ENCODE measurements around the gene FAM47E.
"Not testable (repeated sequence)": the region's sequence is repeated elsewhere in the genome, so short reads cannot be mapped to it uniquely, and the experiment has no call there.

Gene FAM47E

DNA sequence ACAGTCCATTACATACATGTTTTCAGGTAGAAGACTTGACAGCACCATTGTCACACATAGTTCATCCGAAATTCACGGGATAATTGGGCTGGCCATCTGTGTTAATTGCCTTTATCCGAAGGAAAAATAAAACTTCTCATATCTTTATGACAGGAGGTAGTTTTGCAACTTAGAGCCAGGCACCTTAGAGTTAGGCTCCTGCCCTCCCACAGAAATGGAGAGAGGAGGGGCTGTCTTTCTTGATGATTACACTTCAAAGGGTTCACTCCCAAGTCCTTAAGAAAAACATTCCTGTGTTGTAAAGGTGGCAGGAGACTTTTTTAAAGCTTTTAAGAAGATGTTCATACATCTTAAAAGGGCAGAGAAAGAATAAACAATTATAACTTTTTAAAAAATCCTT is 27.4 kb upstream of the FAM47E start:
- in situ Hi-C loops (cut with HindIII; ENCODE audit: low sequenced_read_pairs) = no loop called here

DNA sequence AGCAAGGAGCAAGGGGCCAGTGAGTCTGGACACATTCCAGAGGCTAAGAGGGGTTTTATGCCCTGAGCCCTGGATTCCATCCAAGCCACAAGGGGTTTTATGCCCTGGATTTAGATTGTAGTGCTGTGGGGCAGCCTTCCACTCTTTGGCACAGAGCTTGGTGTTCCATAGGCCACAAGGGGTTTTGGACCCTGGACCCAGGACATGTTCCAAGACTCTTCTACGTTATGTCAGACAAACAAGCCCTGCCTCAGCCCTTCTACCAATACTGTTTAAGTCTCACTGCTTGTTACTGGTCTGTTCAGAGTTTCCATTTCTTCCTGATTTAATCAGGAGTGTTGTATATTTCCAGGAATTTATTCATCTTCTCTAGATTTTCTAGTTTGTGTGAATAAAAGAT is 25.1 kb upstream of the FAM47E start:
- in situ Hi-C loops (cut with HindIII; ENCODE audit: low sequenced_read_pairs) = no loop called here

DNA sequence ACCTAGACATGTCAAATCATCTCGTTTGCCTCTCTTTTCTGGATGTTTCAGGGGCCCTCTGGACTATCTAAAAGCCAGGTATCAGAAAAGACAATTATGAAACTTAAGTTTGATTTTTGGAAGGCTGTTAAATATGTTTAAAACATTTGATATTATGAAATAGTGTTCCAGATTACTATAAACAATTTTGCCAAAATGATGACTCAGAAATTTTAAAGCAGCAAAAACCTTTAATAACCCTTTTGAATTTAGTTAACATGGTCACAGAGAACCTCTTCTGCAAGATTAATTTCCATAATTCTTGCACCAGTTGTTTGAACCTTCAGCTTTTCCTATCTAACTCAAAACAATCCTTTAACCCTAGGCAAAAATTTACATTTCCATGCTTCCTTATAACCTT is 18.8 kb upstream of the FAM47E start:
- in situ Hi-C loops (cut with HindIII; ENCODE audit: low sequenced_read_pairs) = no loop called here

DNA sequence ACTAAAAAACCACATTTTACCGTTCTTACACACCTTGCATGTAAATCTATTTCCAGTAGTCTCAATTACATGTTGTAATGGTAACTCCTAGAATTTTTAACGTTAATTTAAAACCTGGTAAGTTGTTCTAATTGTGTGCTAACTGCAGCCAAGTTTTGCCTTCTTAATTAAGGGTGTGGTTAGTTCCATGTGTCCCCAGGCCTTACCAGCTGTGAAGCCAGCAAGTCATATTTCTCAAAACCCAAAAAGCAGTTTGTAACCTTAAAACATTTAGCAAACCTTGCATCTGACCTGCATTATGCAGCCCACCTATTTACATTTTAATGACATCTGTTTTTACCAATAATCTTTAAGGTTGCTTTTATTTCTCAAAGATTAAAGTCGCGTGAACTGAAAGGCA is 18.4 kb upstream of the FAM47E start:
- in situ Hi-C loops (cut with HindIII; ENCODE audit: low sequenced_read_pairs) = no loop called here

DNA sequence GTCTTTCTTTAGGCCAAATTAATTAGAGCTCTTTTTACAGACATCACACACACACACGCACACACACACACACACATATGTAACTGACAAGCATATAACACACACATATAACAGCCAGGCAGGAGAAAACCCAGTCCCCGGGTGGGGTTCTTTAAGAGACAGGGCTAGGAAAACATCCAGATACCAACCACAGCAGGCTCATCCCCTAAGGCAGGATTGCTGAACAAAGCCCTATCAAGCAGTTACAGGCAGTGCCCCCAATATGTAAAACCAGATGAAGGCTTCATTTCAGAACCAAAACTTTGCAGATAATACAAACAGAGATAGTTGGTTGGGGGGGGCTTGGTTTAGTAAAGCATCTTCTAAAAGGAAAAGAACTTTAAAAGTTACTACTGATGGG is 18.0 kb upstream of the FAM47E start:
- in situ Hi-C loops (cut with HindIII; ENCODE audit: low sequenced_read_pairs) = no loop called here

DNA sequence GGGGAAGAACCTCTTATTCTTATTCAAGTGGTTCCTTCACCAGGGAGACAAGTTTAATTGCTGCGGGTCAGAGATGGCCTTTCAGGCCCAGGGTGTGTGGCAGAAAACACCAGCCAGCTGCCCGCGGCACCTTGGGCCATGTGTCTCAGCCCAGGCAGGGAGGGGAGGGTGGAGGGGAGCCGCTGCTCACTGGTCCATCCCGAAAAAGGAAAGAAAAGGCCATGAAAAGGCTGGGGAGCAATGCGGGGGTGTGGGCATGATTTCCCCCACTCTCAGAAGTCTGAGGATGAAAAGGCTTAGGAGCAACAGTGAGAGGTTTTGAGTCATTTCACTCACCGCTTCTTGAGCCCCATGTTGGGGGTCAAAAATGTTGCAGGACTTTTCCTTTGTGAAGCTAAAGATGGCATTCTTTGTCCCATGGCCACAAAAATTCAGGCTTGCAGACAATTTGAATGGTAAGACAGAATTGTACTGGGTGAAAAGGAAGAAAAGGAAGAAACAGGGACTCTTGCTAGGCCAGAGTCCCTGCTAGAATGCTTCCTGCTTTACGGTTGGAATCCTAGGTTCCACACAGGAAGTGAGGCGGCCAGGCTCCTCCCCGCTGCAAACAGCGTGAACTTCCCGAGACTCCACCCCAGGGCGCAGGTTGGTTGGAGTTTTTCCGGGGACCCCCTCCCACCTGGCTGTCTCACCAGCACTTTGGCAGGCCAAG is 17.4 kb upstream of the FAM47E start:
- in situ Hi-C loops (cut with HindIII; ENCODE audit: low sequenced_read_pairs) = no loop called here

DNA sequence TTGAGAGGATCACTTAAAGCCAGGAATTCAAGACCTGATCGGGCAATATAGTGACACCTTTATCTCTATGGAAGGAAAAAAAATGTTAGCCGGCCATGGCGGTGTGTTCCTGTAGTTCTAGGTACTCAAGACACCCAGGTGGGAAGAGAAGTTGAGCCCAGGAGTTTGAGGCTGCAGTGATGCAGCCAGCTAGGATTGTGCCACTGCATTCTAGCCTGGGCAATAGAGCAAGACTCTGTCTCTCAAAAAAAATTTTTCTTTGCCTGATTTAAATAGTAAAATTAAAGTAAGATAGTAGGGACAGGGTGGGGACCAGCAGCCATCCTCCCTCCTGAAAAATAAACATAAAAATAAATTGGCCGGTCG is 16.9 kb upstream of the FAM47E start:
- in situ Hi-C loops (cut with HindIII; ENCODE audit: low sequenced_read_pairs) = no loop called here

DNA sequence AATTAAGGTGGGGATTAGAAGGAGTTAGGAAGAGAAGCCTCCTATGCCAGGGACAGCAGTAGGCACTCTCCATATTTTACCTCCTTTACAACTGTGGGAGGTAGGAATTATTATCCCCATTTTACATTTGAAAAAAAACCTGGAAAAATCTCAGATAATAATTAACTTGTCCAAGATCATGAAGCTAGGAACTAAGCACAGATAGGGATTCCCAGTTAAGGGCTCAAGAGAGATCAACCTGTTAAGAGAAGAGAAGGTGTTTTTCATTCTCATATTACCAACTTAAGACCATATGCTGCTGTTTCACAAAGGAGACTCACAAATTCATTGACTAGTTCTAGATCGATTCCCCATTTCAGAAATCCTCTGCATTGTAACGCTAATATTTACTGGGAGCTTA is 16.1 kb upstream of the FAM47E start:
- in situ Hi-C loops (cut with HindIII; ENCODE audit: low sequenced_read_pairs) = no loop called here

DNA sequence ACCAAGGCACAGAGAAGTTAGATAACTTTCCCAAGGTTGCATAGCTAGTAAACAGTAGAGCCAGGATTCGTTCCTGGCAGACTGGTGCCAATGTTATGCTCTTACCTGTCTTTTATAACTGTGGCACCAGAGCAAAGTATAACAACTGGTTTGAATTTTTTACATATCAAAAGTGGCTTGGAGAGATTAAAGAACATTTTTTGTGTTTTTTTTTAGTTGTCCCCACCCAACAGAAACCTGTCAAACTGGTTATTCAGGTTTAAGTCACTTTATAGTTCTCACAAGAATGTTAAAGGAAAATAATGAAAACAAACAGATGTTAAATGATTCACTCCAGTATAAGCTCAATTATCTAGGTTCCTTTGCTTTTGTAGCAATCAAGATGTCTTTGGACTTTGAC is 15.6 kb upstream of the FAM47E start:
- in situ Hi-C loops (cut with HindIII; ENCODE audit: low sequenced_read_pairs) = no loop called here

DNA sequence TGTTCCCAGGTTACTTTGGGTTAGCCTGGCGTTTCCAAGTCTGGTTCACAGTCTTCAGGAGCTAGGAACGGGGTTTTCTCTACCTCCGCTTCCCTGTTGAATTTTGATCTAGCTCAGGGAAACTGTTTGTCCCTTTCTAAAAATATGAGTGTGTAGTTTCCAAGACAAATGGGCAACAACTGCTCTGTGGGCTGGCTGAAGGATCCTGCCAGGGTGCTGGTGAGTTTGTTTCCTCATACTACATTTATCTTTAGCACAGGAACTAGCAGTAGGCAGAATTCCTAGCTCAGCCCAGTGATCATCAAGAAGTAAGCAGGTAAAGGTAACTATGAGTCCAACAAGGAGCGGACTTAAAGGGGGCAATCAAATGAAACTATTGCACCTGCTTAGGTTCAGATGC is 13.3 kb upstream of the FAM47E start:
- in situ Hi-C loops (cut with HindIII; ENCODE audit: low sequenced_read_pairs) = no loop called here

DNA sequence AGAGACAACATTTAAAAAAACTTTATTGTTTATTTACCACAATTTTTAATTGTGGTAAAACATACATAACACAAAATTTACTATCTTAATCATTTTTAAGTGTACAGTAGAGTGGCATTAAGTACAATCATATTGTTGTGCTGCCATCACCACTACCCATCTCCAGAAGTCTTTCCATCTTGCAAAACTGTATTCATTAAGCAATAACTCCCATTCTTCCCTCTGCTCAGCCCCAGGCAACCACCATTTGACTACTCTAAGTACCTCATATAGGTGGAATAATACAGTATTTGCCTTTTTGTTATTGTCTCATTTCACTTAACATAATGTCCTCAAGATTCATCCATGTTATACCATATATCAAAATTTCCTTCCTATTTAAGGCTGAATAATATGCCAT is 12.8 kb upstream of the FAM47E start:
- in situ Hi-C loops (cut with HindIII; ENCODE audit: low sequenced_read_pairs) = no loop called here

DNA sequence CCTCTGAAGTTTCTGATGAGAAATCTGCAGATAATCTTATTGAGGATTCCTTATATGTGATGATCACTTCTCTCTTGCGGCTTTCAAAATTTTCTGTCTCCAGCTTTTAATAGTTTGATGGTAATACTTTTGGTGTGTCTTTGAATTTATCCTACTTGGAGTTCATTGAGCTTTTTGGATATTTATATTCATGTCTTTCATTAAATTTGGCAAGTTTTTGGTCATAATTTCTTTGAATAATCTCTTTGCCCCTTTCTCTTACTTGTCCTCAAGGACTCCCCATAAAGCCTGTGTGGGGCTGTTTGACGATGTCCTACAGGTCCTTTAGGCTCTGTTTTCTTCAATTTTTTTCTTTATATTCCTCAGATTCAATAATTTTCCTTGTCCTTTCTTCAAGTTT is 11.3 kb upstream of the FAM47E start:
- in situ Hi-C loops (cut with HindIII; ENCODE audit: low sequenced_read_pairs) = no loop called here

DNA sequence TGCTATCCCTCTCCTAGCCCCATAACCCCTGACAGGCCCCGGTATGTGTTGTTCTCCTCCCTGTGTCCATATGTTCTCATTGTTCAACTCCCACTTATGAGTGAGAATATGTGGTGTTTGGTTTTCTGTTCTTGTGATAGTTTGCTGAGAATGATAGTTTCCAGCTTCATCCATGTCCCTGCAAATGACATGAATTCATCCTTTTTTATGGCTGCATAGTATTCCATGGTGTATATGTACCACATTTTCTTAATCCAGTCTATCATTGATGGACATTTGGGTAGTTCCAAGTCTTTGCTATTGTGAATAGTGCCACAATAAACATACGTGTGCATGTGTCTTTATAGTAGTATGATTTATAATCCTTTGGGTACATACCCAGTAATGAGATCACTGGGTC is 7.6 kb upstream of the FAM47E start:
- in situ Hi-C loops (cut with HindIII; ENCODE audit: low sequenced_read_pairs) = not testable (repeated sequence)

DNA sequence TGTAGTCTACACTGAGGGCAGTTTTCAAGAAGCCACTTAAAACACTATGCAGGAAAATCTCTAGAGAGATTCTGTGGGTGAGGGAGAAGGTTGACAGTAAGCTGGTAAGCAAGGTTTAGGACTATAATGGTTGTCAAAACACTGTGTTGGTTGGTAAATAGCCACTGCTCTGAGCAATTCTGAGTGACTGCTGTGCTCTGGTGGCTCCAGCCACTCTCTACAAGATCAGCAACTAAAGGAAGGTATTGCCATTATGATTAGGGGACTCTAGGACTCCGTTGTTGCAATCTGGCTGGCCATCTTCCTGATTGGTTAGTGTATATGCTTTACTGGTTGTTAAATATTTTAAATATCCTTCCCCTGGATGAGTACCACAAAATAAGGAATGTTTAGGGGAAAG is 5.5 kb upstream of the FAM47E start:
- in situ Hi-C loops (cut with HindIII; ENCODE audit: low sequenced_read_pairs) = no loop called here

DNA sequence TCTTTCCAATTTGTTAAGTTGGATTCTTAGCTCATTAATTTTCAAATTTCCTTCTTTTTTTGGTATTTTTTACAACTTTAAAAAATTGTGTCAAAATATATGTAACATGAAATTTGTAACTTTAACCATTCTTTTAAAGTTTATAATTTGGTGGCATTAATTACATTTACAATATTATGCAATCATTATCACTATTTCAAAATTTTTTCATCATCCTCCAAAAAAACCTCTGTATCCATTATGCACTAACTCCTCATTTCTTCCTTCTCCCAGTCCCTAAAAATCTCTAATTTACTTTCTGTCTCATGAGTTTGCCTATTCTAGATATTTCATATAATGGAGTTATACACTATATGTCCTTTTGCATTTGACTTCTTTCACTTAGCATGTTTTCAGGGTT is 4.7 kb upstream of the FAM47E start:
- in situ Hi-C loops (cut with HindIII; ENCODE audit: low sequenced_read_pairs) = no loop called here

DNA sequence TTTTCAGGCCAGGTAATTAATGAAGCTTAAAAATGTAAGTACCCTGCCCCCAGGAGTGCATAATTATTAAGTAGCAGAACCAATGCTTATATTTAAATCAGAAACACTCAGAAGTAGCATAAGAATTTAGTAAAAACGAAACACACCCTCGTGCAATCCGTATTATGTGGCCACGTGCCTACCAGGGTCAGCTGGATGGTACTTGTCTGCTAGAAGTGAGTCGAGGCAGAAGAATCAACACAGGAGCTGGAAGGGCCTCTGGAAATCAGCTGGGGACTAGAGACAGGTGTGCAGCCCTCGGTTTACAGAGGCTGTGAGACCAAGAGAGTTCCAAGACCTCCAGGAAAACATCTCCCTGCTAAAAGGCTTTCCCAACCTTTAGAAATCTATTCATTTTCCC is 559 bp upstream of the FAM47E start:
- in situ Hi-C loops (cut with HindIII; ENCODE audit: low sequenced_read_pairs) = no loop called here

DNA sequence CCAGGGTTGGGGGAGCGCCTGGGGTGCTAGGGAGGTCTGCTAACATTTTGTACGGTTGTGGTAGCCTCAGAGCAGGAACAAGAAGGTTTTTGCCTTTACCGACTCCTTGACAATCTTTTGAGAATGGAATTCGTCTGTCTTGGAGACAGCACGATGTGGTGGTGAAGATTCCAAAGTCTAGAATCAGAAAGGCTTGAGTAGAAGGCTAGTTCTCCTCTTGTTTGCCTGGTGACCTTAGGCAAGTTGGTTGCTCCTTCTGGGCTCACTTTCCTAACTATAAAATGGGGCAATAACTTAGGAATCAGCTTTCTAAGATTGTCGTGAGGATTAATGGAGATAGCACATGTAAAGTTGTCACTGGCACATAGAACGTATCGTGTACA is 741 bp downstream of the FAM47E start:
- in situ Hi-C loops (cut with HindIII; ENCODE audit: low sequenced_read_pairs) = no loop called here

DNA sequence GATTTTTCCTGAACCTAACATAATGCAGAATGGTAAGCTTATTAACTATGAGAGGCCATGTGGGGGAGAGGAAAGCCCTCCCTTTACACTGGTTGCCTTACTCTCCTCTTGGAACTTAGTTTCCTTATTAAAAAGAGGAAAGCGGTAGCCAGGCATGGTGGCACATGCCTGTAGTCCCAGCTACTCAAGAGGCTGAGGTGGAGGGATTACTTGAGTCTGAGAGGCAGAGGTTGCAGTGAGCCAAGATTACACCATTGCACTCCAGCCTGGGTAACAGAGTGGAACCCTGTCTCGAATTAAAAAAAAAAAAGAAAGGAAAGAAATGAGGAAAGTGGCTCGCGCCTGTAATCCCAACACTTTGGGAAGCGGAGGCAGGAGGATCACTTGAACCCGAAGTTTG is 2.0 kb downstream of the FAM47E start:
- in situ Hi-C loops (cut with HindIII; ENCODE audit: low sequenced_read_pairs) = no loop called here

DNA sequence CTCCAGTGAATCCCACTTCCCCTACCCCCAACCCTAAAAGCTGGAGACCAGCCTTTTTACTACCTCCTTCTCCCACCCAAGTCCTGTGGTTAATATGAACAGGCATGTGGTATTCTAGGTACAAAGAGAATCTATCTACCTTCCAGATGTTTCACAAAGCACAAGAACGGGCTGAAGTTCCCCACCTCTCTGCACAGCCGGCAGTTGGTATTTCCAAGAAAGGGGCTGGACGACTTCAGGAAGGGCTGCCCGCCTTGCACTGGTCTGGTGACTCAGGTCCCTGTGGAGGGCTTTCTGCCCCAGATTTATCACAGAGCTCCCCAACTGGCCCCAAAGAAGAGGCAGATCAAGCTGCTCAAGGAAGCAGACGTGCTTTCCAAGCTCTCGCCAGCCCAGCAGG is 4.5 kb downstream of the FAM47E start:
- in situ Hi-C loops (cut with HindIII; ENCODE audit: low sequenced_read_pairs) = no loop called here

DNA sequence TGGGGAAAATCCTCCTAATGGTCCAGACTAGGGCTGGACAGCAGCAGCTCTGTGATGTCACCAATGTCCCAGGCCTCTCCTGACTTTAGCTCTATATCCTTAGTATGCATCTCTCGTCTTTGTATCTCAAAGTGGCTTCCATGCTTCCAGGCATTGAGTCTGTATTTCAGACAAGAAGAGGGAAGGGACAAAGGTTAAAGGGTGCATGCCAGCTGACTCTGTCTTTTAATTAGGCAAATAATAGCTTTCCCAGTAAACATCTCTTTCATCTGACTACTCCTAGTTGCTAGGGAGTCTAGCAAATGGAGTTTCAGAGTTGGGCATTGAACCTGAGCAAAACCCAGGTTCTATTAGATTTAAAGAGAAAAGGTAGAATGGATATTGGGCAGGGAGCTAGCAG is 5.4 kb downstream of the FAM47E start:
- in situ Hi-C loops (cut with HindIII; ENCODE audit: low sequenced_read_pairs) = no loop called here

DNA sequence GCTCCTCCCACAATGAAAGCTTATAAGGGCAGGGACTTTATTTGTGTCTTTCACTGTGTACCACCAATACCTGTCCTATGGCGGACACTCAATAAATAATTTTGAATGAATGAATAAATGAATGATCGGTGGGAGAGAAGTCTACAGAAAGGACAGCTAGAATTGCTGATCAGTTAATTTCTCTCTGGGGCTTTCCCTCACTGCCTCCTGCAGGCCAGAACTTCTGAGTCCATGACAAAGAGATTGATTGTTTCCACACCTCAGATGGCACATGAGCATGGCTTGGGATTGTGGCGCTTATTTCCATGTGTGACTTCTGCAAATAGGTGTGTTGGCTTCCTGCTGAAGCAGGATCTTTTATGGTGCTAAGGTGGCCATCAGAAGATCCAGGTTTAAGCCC is 6.3 kb downstream of the FAM47E start:
- in situ Hi-C loops (cut with HindIII; ENCODE audit: low sequenced_read_pairs) = no loop called here

DNA sequence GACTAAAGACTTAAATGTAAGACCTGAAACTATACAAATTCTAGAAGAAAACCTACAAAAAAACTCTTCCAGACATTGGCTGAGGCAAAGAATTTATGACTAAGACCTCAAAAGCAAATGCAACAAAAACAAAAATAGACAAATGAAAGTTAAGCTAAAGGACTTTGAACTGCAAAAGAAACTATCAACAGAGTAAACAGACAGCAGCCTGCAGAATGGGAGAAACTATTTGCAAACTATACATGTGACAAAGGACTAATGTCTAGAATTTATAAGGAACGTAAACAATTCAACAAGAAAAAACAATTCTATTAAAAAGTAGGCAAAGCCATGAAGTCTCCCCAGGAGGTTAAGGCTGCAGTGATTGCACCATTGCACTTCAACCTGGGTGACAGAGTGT is 9.1 kb downstream of the FAM47E start:
- in situ Hi-C loops (cut with HindIII; ENCODE audit: low sequenced_read_pairs) = no loop called here

DNA sequence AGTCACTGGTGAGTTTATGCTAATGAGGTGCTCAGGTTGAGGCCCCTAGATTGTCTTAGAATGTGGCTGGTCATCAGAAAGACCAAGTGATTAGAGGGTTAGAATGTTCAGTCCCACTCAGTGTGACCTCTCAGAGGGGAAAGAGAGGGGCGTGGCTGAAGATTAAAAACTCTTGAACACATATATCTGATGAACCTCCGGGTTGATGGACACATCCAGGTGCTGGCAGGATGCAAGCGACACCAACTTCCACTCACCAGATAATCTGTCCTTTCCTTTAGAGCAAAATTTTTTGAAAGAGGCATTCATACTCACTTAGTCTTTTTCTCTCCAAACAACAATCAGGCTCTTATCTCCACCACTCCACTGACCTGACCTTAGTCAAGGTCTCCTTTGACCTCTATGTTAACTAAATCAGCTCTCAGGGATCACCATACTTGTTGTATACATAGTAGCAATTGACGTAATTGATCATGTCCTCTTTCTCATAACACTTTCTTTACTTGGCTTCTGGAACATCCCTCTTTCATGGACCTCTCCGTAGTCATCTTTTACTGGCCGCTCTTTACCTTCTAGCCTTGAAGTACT is 14.2 kb downstream of the FAM47E start:
- in situ Hi-C loops (cut with HindIII; ENCODE audit: low sequenced_read_pairs) = no loop called here
